Measurements from ENCODE around the gene ARSJ. TPM values are rescaled to one million over a fixed set of nuclear protein-coding genes. Genes with fewer than 3 reads are reported as not detected.

The ARSJ gene
- total and polyA plus RNA-seq, 4 donors, result 2.3 to 20.6 (median 6.6) TPM

DNA sequence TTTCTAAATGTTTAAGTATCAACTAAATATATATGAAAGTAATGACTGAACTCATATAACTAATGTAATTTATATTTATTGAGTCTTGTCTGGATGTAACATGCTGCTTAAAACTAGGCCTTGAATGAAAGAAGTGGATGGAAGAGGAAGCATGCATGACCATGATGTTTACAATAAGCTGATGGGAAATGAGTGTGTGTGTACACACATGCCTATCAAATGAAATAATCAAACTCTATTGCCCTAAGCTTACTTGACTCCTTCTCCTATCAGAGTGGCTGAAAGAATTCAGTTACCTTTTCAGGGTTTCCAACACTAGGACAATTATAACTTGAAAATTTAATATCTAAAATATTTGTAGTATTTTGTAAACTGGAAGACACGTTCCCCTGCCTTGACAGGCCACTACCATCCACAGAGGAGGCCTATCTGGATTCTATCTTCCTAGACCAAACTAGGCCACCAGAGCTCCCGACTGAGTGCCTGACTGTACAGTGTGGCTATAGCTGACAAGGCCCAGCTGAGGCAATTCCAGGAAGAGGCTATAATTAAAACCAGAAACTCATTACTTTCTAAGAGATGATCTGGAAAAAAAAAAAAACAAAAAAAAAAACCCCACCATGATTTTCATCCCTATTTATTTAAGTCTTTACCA is 7.6 kb downstream of the ARSJ start:
- Histone ChIP-seq H3K4me1 (ENCODE audit: control insufficient read depth in 5 of 5, insufficient read depth in 5 of 5, low read length in 5 of 5) (peaks cover 0 to 10% (median 0%) of the 10 kb centered on the region in 5 donors), H3K9me3 (ENCODE audit: control insufficient read depth in 4 of 4, insufficient read depth in 3 of 4, low read length in 3 of 4) (no peaks in the 10 kb centered on the region), H3K36me3 (ENCODE audit: control insufficient read depth in 4 of 4, insufficient read depth in 4 of 4, low read length in 4 of 4) (peaks cover 0 to 5% (median 2%) of the 10 kb centered on the region in 4 donors), H3K4me3 (no peak overlapping the region), H3K9ac (ENCODE audit: insufficient read depth in 1 of 2, low read length in 2 of 2) (no peak overlapping the region), H3K27ac (ENCODE audit: low read depth in 1 of 2, low read length in 1 of 2) (no peak overlapping the region), H3K27me3 (ENCODE audit: control insufficient read depth in 3 of 3, insufficient read depth in 3 of 3, low read length in 2 of 3) (no peaks in the 10 kb centered on the region)
- DNase-seq (no peak), ATAC-seq (ENCODE audit: insufficient read depth, low FRiP score) (no peak)
- TF ChIP-seq, protein P1, sequence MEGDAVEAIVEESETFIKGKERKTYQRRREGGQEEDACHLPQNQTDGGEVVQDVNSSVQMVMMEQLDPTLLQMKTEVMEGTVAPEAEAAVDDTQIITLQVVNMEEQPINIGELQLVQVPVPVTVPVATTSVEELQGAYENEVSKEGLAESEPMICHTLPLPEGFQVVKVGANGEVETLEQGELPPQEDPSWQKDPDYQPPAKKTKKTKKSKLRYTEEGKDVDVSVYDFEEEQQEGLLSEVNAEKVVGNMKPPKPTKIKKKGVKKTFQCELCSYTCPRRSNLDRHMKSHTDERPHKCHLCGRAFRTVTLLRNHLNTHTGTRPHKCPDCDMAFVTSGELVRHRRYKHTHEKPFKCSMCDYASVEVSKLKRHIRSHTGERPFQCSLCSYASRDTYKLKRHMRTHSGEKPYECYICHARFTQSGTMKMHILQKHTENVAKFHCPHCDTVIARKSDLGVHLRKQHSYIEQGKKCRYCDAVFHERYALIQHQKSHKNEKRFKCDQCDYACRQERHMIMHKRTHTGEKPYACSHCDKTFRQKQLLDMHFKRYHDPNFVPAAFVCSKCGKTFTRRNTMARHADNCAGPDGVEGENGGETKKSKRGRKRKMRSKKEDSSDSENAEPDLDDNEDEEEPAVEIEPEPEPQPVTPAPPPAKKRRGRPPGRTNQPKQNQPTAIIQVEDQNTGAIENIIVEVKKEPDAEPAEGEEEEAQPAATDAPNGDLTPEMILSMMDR (IDR thresholded peaks at IDR 0.05; ENCODE audit: control extremely low read depth, extremely low read depth), result no peak
- WGBS, 2 donors, result 58 to 68% methylated on average over 2 of the region's 2 CpGs

DNA sequence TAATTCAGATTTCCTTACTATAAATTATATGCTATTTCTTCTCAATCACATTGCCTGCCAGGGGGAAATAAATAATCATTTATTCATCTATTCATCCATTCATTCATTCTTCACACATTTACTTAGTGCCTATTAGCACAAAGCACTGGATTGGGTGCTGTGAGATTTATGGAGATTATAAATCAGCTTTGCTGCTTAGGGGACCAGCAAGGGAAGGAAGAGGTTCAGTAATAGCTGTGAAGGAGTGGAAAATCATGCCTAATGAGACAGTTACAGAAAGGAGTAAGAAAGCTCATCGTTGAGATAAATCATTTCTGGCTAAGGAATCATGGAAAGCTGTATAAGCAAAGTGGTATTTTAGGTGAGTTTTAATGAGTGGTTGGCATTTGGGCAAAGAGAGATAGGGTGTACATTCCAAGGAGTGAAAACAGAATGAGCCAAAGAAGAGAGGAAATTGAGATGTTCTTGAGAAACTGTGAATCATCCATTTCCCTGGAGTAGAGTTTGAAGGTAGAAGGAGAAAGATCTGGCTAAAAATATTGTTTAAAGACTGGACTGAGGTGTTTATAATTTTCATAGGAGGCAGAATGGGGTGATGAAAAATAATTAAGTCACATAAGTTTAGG is 9.6 kb downstream of the ARSJ start:
- Histone ChIP-seq H3K27ac (ENCODE audit: low read depth in 1 of 2, low read length in 1 of 2) (no peak overlapping the region), H3K9me3 (ENCODE audit: control insufficient read depth in 4 of 4, insufficient read depth in 3 of 4, low read length in 3 of 4) (no peaks in the 10 kb centered on the region), H3K9ac (ENCODE audit: insufficient read depth in 1 of 2, low read length in 2 of 2) (no peak overlapping the region), H3K36me3 (ENCODE audit: control insufficient read depth in 4 of 4, insufficient read depth in 4 of 4, low read length in 4 of 4) (peaks cover 0 to 4% (median 2%) of the 10 kb centered on the region in 4 donors), H3K27me3 (ENCODE audit: control insufficient read depth in 3 of 3, insufficient read depth in 3 of 3, low read length in 2 of 3) (no peaks in the 10 kb centered on the region), H3K4me1 (ENCODE audit: control insufficient read depth in 5 of 5, insufficient read depth in 5 of 5, low read length in 5 of 5) (no peaks in the 10 kb centered on the region), H3K4me3 (no peak overlapping the region)
- ATAC-seq (ENCODE audit: insufficient read depth, low FRiP score), result no peak
- no peak for DNase-seq
- WGBS, 2 donors, result 70 to 74% methylated on average over 1 of the region's 1 CpG
- TF ChIP-seq, protein P1 (IDR thresholded peaks at IDR 0.05; ENCODE audit: control extremely low read depth, extremely low read depth), result no peak

DNA sequence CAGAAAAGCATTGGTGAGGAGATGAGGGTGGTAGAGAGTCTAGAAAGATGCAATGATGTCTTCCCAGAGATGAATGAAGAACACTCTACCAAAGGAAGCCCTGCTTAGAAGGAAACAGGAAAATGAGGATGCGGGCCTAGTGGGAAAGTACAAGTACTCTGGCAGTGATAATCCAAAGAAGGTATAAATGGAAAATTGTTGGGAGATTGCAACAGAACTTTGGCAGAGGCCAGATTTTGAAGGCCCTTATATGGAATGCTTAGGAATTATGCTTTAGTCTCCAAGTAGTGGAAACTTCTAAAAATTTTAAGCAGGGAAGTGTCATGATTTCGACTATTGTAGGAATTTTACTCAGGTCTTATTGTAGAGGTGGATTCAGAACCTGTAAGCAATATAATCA is 11.0 kb downstream of the ARSJ start:
- ATAC-seq (ENCODE audit: insufficient read depth, low FRiP score), result no peak
- H3K36me3 ChIP-seq (ENCODE audit: control insufficient read depth in 4 of 4, insufficient read depth in 4 of 4, low read length in 4 of 4), result peaks cover 0 to 2% (median 0%) of the 10 kb centered on the region in 4 donors
- TF ChIP-seq, protein P1 (IDR thresholded peaks at IDR 0.05; ENCODE audit: control extremely low read depth, extremely low read depth), result no peak
- no peak overlapping the region for H3K4me3 ChIP-seq
- no peaks in the 10 kb centered on the region for H3K27me3 ChIP-seq (ENCODE audit: control insufficient read depth in 3 of 3, insufficient read depth in 3 of 3, low read length in 2 of 3)
- no peak overlapping the region for H3K27ac ChIP-seq (ENCODE audit: low read depth in 1 of 2, low read length in 1 of 2)
- no peaks in the 10 kb centered on the region for H3K4me1 ChIP-seq (ENCODE audit: control insufficient read depth in 5 of 5, insufficient read depth in 5 of 5, low read length in 5 of 5)
- no peaks in the 10 kb centered on the region for H3K9me3 ChIP-seq (ENCODE audit: control insufficient read depth in 4 of 4, insufficient read depth in 3 of 4, low read length in 3 of 4)
- DNase-seq, result no peak
- 82 to 88% methylated on average over 2 of the region's 2 CpGs for WGBS, 2 donors
- no peak overlapping the region for H3K9ac ChIP-seq (ENCODE audit: insufficient read depth in 1 of 2, low read length in 2 of 2)

All from lung (tissue), 12 donors.